Psoas muscle (tissue), 7 donors: Measurements from ENCODE around the gene TROAP. TPM values are rescaled to one million over a fixed set of nuclear protein-coding genes. Genes with fewer than 3 reads are reported as not detected.

Experiments
- polyA plus RNA-seq, 3 donors: library from polyadenylated mRNA; stranded (reverse); fragments of 200-250 nt; gene quantifications; one replicate each; pipeline ENCODE4 v1.2.3, GENCODE V29; 2013
- total RNA-seq, 4 donors: library from RNA; stranded (reverse); fragmentation: NEBNext Ultra II Directional in 2 of 4; extraction: Animal tissue kit (Norgen Biotek cat#: 25700) in 2 of 4; gene quantifications; one replicate each; pipeline versions ENCODE4 v1.2.1 to v1.2.4, GENCODE V29; 2021 to 2023
- donor health status: healthy with polysubstance abuse.
- donor health status: DM: no; HTN: no; CAD: no; lungs with moderate emphysema.
- donor health status: Bipolar disorder and iron deficiency.
- donor health status: healthy.
- donor health status: DM: no; HTN: no; CAD: no.
- donor health status: DM: no; HTN: no; CAD: no.
- donor health status: DM: yes; HTN: yes; CAD: no.

Gene TROAP
- total and polyA plus RNA-seq, 7 donors, result 0.07 to 0.48 (median 0.36) TPM; not detected in 2

Other genes starting within 250 kb of the TROAP start
- under 1 TPM; 0.07 to 0.43 (median 0.17) TPM for gene DHH, start 228.5 kb upstream of the TROAP start, total RNA-seq
- under 1 TPM; 0.08 to 0.39 (median 0.17) TPM for gene DHH, start 228.5 kb upstream of the TROAP start, polyA plus RNA-seq
- gene LMBR1L, start 212.4 kb upstream of the TROAP start, total RNA-seq, result 10 to 100 TPM; 13.3 to 27.3 (median 21.3) TPM
- 10 to 100 TPM; 13.3 to 16.8 (median 14.1) TPM for gene LMBR1L, start 212.4 kb upstream of the TROAP start, polyA plus RNA-seq
- gene TUBA1B, start 191.9 kb upstream of the TROAP start, total RNA-seq, result 100 to 1,000 TPM; 101 to 368 (median 242) TPM
- gene TUBA1B, start 191.9 kb upstream of the TROAP start, polyA plus RNA-seq, result 1,000 to 10,000 TPM in 1 of 3 donors, 100 to 1,000 TPM in 2; 294 to 1,147 (median 389) TPM
- gene TUBA1A, start 134.2 kb upstream of the TROAP start, total RNA-seq, result 10 to 100 TPM; 21.3 to 29.8 (median 29.0) TPM
- gene TUBA1A, start 134.2 kb upstream of the TROAP start, polyA plus RNA-seq, result 10 to 100 TPM; 16.4 to 48.2 (median 29.9) TPM
- gene TUBA1C, start 58.2 kb upstream of the TROAP start, total RNA-seq, result 100 to 1,000 TPM in 1 of 4 donors, 10 to 100 TPM in 3; 41.4 to 103 (median 48.2) TPM
- 100 to 1,000 TPM in 2 of 3 donors, 10 to 100 TPM in 1; 62.9 to 454 (median 129) TPM for gene TUBA1C, start 58.2 kb upstream of the TROAP start, polyA plus RNA-seq
- gene PRPH, start 28.1 kb upstream of the TROAP start, total RNA-seq, result not detected
- gene PRPH, start 28.1 kb upstream of the TROAP start, polyA plus RNA-seq, result under 1 TPM in 2 of 3 donors, not detected in 1; 0.06 to 0.20 TPM
- gene C1QL4, start 13.9 kb downstream of the TROAP start, total RNA-seq, result not detected
- not detected for gene C1QL4, start 13.9 kb downstream of the TROAP start, polyA plus RNA-seq
- gene DNAJC22, start 23.6 kb downstream of the TROAP start, total RNA-seq, result under 1 TPM in 1 of 4 donors, not detected in 3; 0.08 TPM
- under 1 TPM in 1 of 3 donors, not detected in 2; 0.03 TPM for gene DNAJC22, start 23.6 kb downstream of the TROAP start, polyA plus RNA-seq
- 10 to 100 TPM in 2 of 4 donors, 1 to 10 TPM in 2; 5.0 to 10.6 (median 9.7) TPM for gene SPATS2, start 44.2 kb downstream of the TROAP start, total RNA-seq
- gene SPATS2, start 44.2 kb downstream of the TROAP start, polyA plus RNA-seq, result 10 to 100 TPM in 1 of 3 donors, 1 to 10 TPM in 2; 4.4 to 10.1 (median 6.2) TPM
- gene KCNH3, start 215.8 kb downstream of the TROAP start, total RNA-seq, result under 1 TPM in 2 of 4 donors, not detected in 2; 0.04 to 0.32 TPM
- under 1 TPM in 2 of 3 donors, not detected in 1; 0.04 to 0.07 TPM for gene KCNH3, start 215.8 kb downstream of the TROAP start, polyA plus RNA-seq
- gene MCRS1, start 244.9 kb downstream of the TROAP start, total RNA-seq, result 10 to 100 TPM; 39.1 to 82.3 (median 55.1) TPM
- 10 to 100 TPM; 24.3 to 54.9 (median 31.9) TPM for gene MCRS1, start 244.9 kb downstream of the TROAP start, polyA plus RNA-seq